ENCODE results near the gene ZBTB37. TPM values are rescaled to one million over a fixed set of nuclear protein-coding genes. Genes with fewer than 3 reads are reported as not detected.

Gene ZBTB37
- total RNA-seq, 4 donors from 2014 or later, result 15.8 to 17.6 (median 17.2) TPM

DNA sequence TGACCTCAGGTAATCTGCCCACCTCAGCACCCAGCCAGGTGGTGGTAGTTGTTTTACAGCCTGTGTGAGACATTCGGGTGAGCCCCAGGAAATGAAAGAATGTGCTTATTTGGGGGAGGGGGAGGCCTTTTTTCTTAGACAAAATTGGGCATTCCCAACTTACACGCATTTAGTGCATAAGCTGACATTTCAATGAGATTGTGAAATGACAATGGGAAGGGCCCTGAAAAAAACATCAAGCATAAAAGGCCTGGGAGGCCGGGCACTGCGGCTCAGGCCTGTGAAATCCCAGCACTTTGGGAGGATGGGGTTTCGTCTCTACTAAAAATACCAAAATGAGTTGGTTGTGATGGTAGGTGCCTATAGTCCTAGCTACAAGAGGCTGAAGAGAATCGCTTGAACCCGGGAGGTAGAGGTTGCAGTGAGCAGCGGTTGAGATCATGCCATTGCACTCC, 5.4 kb upstream of the ZBTB37 start:
- no peak for TF ChIP-seq CTCF (IDR thresholded peaks at IDR 0.05; ENCODE audit: low read depth)

GRCh38 chr1:173863224-173864161, 4.7 kb upstream of the ZBTB37 start:
- no peak for TF ChIP-seq CTCF (IDR thresholded peaks at IDR 0.05; ENCODE audit: low read depth)

GRCh38 chr1:173864179-173864867, 3.9 kb upstream of the ZBTB37 start:
- TF ChIP-seq CTCF (IDR thresholded peaks at IDR 0.05; ENCODE audit: low read depth), result no peak

- TF ChIP-seq CTCF (IDR thresholded peaks at IDR 0.05; ENCODE audit: low read depth), result no peak
Measured at GRCh38 chr1:173865468-173866164, 2.6 kb upstream of the ZBTB37 start.

- TF ChIP-seq CTCF (IDR thresholded peaks at IDR 0.05; ENCODE audit: low read depth), result no peak
Measured at GRCh38 chr1:173866413-173867115, 1.6 kb upstream of the ZBTB37 start.

GRCh38 chr1:173867141-173867752, 933 bp upstream of the ZBTB37 start:
- no peak for TF ChIP-seq CTCF (IDR thresholded peaks at IDR 0.05; ENCODE audit: low read depth)

Measured in subcutaneous adipose tissue (tissue), 4 donors.